Measurements from ENCODE around the gene SGF29. TPM values are rescaled to one million over a fixed set of nuclear protein-coding genes. Genes with fewer than 3 reads are reported as not detected.
"Not testable (repeated sequence)": the region's sequence is repeated elsewhere in the genome, so short reads cannot be mapped to it uniquely, and the experiment has no call there.

Gene SGF29
- polyA plus RNA-seq, 3 donors: 14.0 to 24.3 (median 18.8) TPM

- Histone ChIP-seq H3K36me3 (replicated peaks in 1 of 2; ENCODE audit: control insufficient read depth in 1 of 2, insufficient read depth in 2 of 2, low read length in 2 of 2) (peaks cover 0 to 6% of the 10 kb centered on the region in 2 donors), H3K4me2 (replicated peaks; ENCODE audit: extremely low read depth, low read length, poor library complexity, severe bottlenecking) (peak overlapping the region; percentile 78), H3K9me3 (replicated peaks in 1 of 2; ENCODE audit: control insufficient read depth in 1 of 2, insufficient read depth in 1 of 2, low read length in 2 of 2) (no peaks in the 10 kb centered on the region), H2AFZ (ENCODE audit: insufficient read depth, low read depth, low read length, poor library complexity, severe bottlenecking) (peak overlapping the region; percentile 85), H3K4me3 (replicated peaks in 1 of 3; ENCODE audit: low read depth in 2 of 3, low read length in 3 of 3) (peak overlapping the region; percentile 47 to 77 (median 49)), H3K9ac (ENCODE audit: insufficient read depth, low read length, poor library complexity, severe bottlenecking) (peak overlapping the region; percentile 59), H3K79me2 (ENCODE audit: insufficient read depth, low read length) (peaks cover 28% of the 10 kb centered on the region), H4K20me1 (ENCODE audit: insufficient read depth, low read length) (no peaks in the 10 kb centered on the region), H3K27ac (ENCODE audit: low read depth in 1 of 2, low read length in 2 of 2) (peak overlapping the region in 1 of 2 donors; percentile 53), H3K27me3 (ENCODE audit: control insufficient read depth in 2 of 2, insufficient read depth in 2 of 2, low read length in 2 of 2) (no peaks in the 10 kb centered on the region), H3K4me1 (ENCODE audit: control insufficient read depth in 1 of 2, insufficient read depth in 2 of 2, low read length in 2 of 2) (peaks cover 25 to 30% of the 10 kb centered on the region in 2 donors)
- peaks cover 34% of the 10 kb centered on the region for H3K4me1 Mint-ChIP-seq
- no peak for TF ChIP-seq CTCF (IDR thresholded peaks at IDR 0.05)
- WGBS (ENCODE audit: insufficient coverage): under 1% methylated on average over 68 of the region's 68 CpGs
- intact Hi-C loops (cut with micrococcal nuclease): no loop called here
- peaks cover 10 to 18% of the 10 kb centered on the region in 2 donors for H3K36me3 Mint-ChIP-seq
- peak overlapping the region; percentile 85 to 93 for H3K4me3 Mint-ChIP-seq
- peak; percentile 40 to 53 (median 52) for DNase-seq
- peak overlapping the region in 5 of 7 donors; percentile 51 to 87 (median 86) for H3K27ac Mint-ChIP-seq
- no peaks in the 10 kb centered on the region for H3K9me3 Mint-ChIP-seq
- peaks cover 0 to 4% (median 1%) of the 10 kb centered on the region in 3 donors for H3K27me3 Mint-ChIP-seq (ENCODE audit: low read depth in 3 of 3)
These were observed 69.5 kb downstream of the SGF29 start for GRCh38 chr16:28623172-28623711.

GRCh38 chr16:28630905-28631304 lies 77.2 kb downstream of the SGF29 start:
- intact Hi-C loops (cut with micrococcal nuclease); H3K4me2 ChIP-seq (replicated peaks; ENCODE audit: extremely low read depth, low read length, poor library complexity, severe bottlenecking); H3K27me3 Mint-ChIP-seq (ENCODE audit: low read depth in 3 of 3); H3K27ac Mint-ChIP-seq; H3K4me3 Mint-ChIP-seq; H3K4me1 Mint-ChIP-seq; H3K4me1 ChIP-seq (ENCODE audit: control insufficient read depth in 1 of 2, insufficient read depth in 2 of 2, low read length in 2 of 2); H3K36me3 ChIP-seq (replicated peaks in 1 of 2; ENCODE audit: control insufficient read depth in 1 of 2, insufficient read depth in 2 of 2, low read length in 2 of 2); DNase-seq; H2AFZ ChIP-seq (ENCODE audit: insufficient read depth, low read depth, low read length, poor library complexity, severe bottlenecking); H4K20me1 ChIP-seq (ENCODE audit: insufficient read depth, low read length); H3K4me3 ChIP-seq (replicated peaks in 1 of 3; ENCODE audit: low read depth in 2 of 3, low read length in 3 of 3); H3K79me2 ChIP-seq (ENCODE audit: insufficient read depth, low read length); H3K9me3 Mint-ChIP-seq; H3K36me3 Mint-ChIP-seq; H3K9ac ChIP-seq (ENCODE audit: insufficient read depth, low read length, poor library complexity, severe bottlenecking); H3K9me3 ChIP-seq (replicated peaks in 1 of 2; ENCODE audit: control insufficient read depth in 1 of 2, insufficient read depth in 1 of 2, low read length in 2 of 2); H3K27me3 ChIP-seq (ENCODE audit: control insufficient read depth in 2 of 2, insufficient read depth in 2 of 2, low read length in 2 of 2); H3K27ac ChIP-seq (ENCODE audit: low read depth in 1 of 2, low read length in 2 of 2): not testable (repeated sequence)
- 86% methylated on average over 1 of the region's 5 CpGs for WGBS (ENCODE audit: insufficient coverage)

- WGBS (ENCODE audit: insufficient coverage): no CpG with 5 or more reads among the region's 5 CpGs
- H4K20me1 ChIP-seq (ENCODE audit: insufficient read depth, low read length); H3K4me3 ChIP-seq (replicated peaks in 1 of 3; ENCODE audit: low read depth in 2 of 3, low read length in 3 of 3); H3K9me3 ChIP-seq (replicated peaks in 1 of 2; ENCODE audit: control insufficient read depth in 1 of 2, insufficient read depth in 1 of 2, low read length in 2 of 2); H3K4me1 Mint-ChIP-seq; H3K9ac ChIP-seq (ENCODE audit: insufficient read depth, low read length, poor library complexity, severe bottlenecking); H3K36me3 Mint-ChIP-seq; intact Hi-C loops (cut with micrococcal nuclease); H3K27ac Mint-ChIP-seq; H3K4me2 ChIP-seq (replicated peaks; ENCODE audit: extremely low read depth, low read length, poor library complexity, severe bottlenecking); H3K4me3 Mint-ChIP-seq; H2AFZ ChIP-seq (ENCODE audit: insufficient read depth, low read depth, low read length, poor library complexity, severe bottlenecking); H3K27me3 ChIP-seq (ENCODE audit: control insufficient read depth in 2 of 2, insufficient read depth in 2 of 2, low read length in 2 of 2); H3K27ac ChIP-seq (ENCODE audit: low read depth in 1 of 2, low read length in 2 of 2); H3K4me1 ChIP-seq (ENCODE audit: control insufficient read depth in 1 of 2, insufficient read depth in 2 of 2, low read length in 2 of 2); H3K9me3 Mint-ChIP-seq; H3K36me3 ChIP-seq (replicated peaks in 1 of 2; ENCODE audit: control insufficient read depth in 1 of 2, insufficient read depth in 2 of 2, low read length in 2 of 2); H3K79me2 ChIP-seq (ENCODE audit: insufficient read depth, low read length); H3K27me3 Mint-ChIP-seq (ENCODE audit: low read depth in 3 of 3): not testable (repeated sequence)
- peak in 1 of 3 donors; percentile 6 for DNase-seq
These were observed 82.5 kb downstream of the SGF29 start for GRCh38 chr16:28636093-28636823.

- H3K27me3 ChIP-seq (ENCODE audit: control insufficient read depth in 2 of 2, insufficient read depth in 2 of 2, low read length in 2 of 2); H3K27ac ChIP-seq (ENCODE audit: low read depth in 1 of 2, low read length in 2 of 2); DNase-seq; H3K36me3 ChIP-seq (replicated peaks in 1 of 2; ENCODE audit: control insufficient read depth in 1 of 2, insufficient read depth in 2 of 2, low read length in 2 of 2); H3K4me1 ChIP-seq (ENCODE audit: control insufficient read depth in 1 of 2, insufficient read depth in 2 of 2, low read length in 2 of 2); H3K9ac ChIP-seq (ENCODE audit: insufficient read depth, low read length, poor library complexity, severe bottlenecking); intact Hi-C loops (cut with micrococcal nuclease); H4K20me1 ChIP-seq (ENCODE audit: insufficient read depth, low read length); H3K4me3 Mint-ChIP-seq; H2AFZ ChIP-seq (ENCODE audit: insufficient read depth, low read depth, low read length, poor library complexity, severe bottlenecking); H3K9me3 Mint-ChIP-seq; H3K79me2 ChIP-seq (ENCODE audit: insufficient read depth, low read length); H3K36me3 Mint-ChIP-seq; H3K27me3 Mint-ChIP-seq (ENCODE audit: low read depth in 3 of 3); H3K4me3 ChIP-seq (replicated peaks in 1 of 3; ENCODE audit: low read depth in 2 of 3, low read length in 3 of 3); H3K9me3 ChIP-seq (replicated peaks in 1 of 2; ENCODE audit: control insufficient read depth in 1 of 2, insufficient read depth in 1 of 2, low read length in 2 of 2); H3K27ac Mint-ChIP-seq; H3K4me1 Mint-ChIP-seq; H3K4me2 ChIP-seq (replicated peaks; ENCODE audit: extremely low read depth, low read length, poor library complexity, severe bottlenecking): not testable (repeated sequence)
- WGBS (ENCODE audit: insufficient coverage): no CpG with 5 or more reads among the region's 1 CpG
These were observed 84.0 kb downstream of the SGF29 start, which contains the start of gene NPIPB8 for GRCh38 chr16:28637765-28638164. Gene NPIPB8 (plus strand): TSS chr16:28638065. CDS start chr16:28638361, 296 bp downstream.

Data from CD14-positive monocyte (primary cell).